Ramos (cell line): Measurements from ENCODE around the gene TMEM69.

ENCODE experiments used
- in situ Hi-C: fragments of 300-500 bp; cut with MboI; formaldehyde crosslinking; loops from one replicate; pipeline ENCODE4 v1.14.3; 2022; ENCODE audit warnings: low sequenced_read_pairs; ENCODE audit not compliant: unreplicated experiment

TMEM69 gene

GRCh38 chr1:45687754-45688740 is at the start of gene TMEM69:
Gene TMEM69 (plus strand): TSS chr1:45688181. CDS start chr1:45691069, 2,888 bp downstream.
- in situ Hi-C loops: no loop called here

GRCh38 chr1:45640293-45640692 is 47.7 kb upstream of the TMEM69 start:
- in situ Hi-C loops: no loop called here

GRCh38 chr1:45643321-45643720 is 44.7 kb upstream of the TMEM69 start:
- in situ Hi-C loops: no loop called here

- in situ Hi-C loops: no loop called here
Measured at GRCh38 chr1:45643978-45644377, 44.0 kb upstream of the TMEM69 start.

GRCh38 chr1:45644661-45645060 is 43.3 kb upstream of the TMEM69 start:
- in situ Hi-C loops: no loop called here

- in situ Hi-C loops: no loop called here
Measured at GRCh38 chr1:45647248-45648021, 40.5 kb upstream of the TMEM69 start.

GRCh38 chr1:45654540-45655280 is 33.3 kb upstream of the TMEM69 start:
- in situ Hi-C loops: no loop called here

GRCh38 chr1:45656573-45657226 is 31.3 kb upstream of the TMEM69 start:
- in situ Hi-C loops: no loop called here

GRCh38 chr1:45658171-45658570 is 29.8 kb upstream of the TMEM69 start:
- in situ Hi-C loops: no loop called here

- in situ Hi-C loops: no loop called here
Measured at GRCh38 chr1:45659222-45659621, 28.8 kb upstream of the TMEM69 start.

GRCh38 chr1:45660336-45660735 is 27.6 kb upstream of the TMEM69 start:
- in situ Hi-C loops: no loop called here

- in situ Hi-C loops: no loop called here
Measured at GRCh38 chr1:45666836-45667235, 21.1 kb upstream of the TMEM69 start.

GRCh38 chr1:45667321-45668111 is 20.5 kb upstream of the TMEM69 start:
- in situ Hi-C loops: no loop called here

GRCh38 chr1:45668526-45668925 is 19.5 kb upstream of the TMEM69 start:
- in situ Hi-C loops: no loop called here

GRCh38 chr1:45669379-45669778 is 18.6 kb upstream of the TMEM69 start:
- in situ Hi-C loops: no loop called here

- in situ Hi-C loops: no loop called here
Measured at GRCh38 chr1:45669859-45670655, 17.9 kb upstream of the TMEM69 start.

- in situ Hi-C loops: no loop called here
Measured at GRCh38 chr1:45673956-45674355, 14.0 kb upstream of the TMEM69 start.

GRCh38 chr1:45674478-45674877 is 13.5 kb upstream of the TMEM69 start:
- in situ Hi-C loops: no loop called here
